HG03342 (cell line): ENCODE measurements around the gene ACAP3.
"Not testable (repeated sequence)": the region's sequence is repeated elsewhere in the genome, so short reads cannot be mapped to it uniquely, and the experiment has no call there.

ENCODE experiments used
- ATAC-seq: cut with Tn5 transposase; IDR thresholded peaks from one replicate; pipeline ENCODE4 v1.9.1; 2021; ENCODE audit warnings: mild to moderate bottlenecking, moderate library complexity; ENCODE audit not compliant: unreplicated experiment

ACAP3 gene

GRCh38 chr1:1248009-1248913, 59.5 kb downstream of the ACAP3 start:
- ATAC-seq: not testable (repeated sequence)

GRCh38 chr1:1247341-1247913, 60.3 kb downstream of the ACAP3 start:
- ATAC-seq: no peak

- no peak for ATAC-seq
Observed at GRCh38 chr1:1246577-1247340, 61.0 kb downstream of the ACAP3 start, which contains the start of gene C1QTNF12. Gene C1QTNF12 (minus strand): TSS chr1:1246722. CDS start chr1:1246690, 32 bp downstream.

DNA sequence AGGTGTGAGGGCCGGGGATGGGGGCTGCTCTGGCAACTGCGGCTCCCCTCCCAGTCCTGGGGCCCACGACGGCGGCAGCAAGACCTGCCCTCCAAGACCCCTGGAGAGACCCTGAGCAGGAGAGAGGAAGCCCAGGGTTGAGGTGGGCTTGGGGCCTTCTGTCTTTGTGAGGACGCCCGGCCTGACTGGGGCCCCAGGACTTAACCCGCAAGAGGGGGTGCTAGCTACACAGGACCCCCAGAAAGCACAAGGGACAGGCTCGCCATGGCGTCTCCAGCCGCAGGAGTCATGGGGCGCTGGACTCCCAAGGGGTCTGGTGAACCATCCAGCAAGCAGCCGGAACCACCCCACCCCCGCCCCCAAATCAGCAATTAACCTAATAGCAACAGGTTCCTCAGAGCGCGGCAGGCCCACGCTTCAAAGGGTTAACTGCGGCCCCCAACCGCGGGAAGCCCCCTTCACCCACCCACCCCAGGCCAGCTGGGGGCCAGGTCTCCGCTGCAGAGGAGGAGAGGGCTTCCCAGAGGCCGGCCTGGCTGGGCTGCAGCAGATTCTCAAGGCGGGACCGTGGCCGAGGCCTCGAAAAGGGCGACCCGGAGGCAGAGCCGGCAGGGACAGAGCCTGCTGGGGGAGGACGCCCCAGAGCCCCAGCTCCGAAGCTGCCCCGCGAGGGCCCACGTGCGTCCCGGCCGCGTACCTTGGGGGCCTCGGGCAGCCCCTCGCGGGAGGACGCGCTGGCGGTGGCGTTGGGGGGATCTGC, 61.7 kb downstream of the ACAP3 start:
- no peak for ATAC-seq

DNA sequence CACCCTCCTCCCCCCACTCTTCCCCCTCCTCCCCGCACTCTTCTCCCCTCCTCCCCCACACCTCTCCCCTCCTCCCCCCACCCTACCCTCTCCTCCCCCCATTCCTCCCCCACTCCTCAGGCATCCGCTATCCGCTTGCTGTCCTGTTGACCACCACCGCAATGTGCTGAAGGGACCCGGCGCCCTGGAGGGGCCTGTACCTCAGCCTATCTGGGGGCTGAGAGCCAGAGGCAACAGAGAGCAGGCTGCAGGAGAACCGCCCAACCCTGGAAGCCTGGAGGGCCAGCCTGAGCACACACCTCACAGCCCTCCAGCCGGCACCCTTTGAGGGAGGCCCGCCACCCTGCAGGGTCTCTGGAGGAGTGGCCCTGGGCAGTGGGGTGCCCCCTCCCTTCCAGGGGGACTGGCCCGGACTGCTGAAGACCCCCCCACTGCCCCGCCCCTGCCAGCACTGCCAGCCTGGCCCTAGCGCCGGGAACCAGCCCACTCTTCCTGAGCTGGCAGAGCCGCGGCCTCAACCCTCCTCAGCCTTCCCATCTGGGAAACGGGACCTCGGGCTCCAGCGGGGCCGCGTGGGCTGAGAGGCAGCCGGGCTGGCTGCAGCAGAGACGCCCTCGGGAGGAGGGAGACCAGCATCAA, 62.4 kb downstream of the ACAP3 start:
- no peak for ATAC-seq

DNA sequence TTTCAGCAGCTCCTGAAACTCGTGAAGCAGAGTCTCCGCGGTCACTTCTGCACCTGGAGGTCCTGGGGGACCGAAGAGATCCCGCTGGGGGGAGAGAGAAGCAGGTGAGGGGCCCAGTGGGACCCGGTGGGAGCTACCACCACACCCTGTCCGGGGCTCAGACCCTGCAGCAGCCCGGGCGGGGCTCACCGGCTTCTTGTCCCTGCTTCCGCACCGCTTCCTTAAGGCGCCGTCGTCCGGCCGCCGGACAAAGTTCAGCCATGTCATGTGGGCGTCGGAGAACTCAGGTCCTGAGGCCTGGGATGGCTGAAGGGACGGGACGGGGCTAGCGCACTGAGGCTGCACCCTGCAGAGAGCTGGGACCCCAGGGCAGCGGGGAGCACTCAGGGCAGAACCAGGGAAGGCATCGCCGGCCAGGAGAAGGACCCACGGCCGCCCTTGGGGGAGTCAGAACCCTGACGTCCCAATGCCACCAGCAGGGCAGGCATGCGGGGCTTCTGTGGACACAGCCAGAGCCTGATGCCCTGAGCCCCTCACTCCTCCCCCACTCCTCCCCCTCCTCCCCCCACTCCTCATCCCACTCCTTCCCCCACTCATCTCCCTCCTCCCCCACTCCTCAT, 63.4 kb downstream of the ACAP3 start:
- no peak for ATAC-seq

- no peak for ATAC-seq
Observed at GRCh38 chr1:1243807-1244191, 63.9 kb downstream of the ACAP3 start.

DNA sequence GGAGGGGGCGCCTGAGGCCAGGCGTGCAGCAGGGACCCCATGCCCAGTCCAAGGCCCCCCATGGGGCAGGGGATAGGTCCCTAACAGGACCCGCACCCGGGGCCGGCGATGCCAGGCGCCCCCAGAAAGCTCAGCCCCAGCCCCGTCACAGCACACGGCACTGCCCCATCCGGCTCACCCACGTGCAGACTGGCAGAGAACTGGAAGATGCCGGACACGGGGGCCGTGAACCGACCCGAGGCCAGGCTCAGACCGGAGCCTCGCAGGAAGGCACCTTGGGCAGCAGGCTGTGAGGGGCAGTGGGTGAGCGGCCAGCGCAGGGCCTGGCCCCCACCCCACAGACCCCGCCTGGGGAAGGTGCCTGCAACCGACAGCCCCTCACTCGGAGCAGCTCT, 64.5 kb downstream of the ACAP3 start:
- no peak for ATAC-seq

DNA sequence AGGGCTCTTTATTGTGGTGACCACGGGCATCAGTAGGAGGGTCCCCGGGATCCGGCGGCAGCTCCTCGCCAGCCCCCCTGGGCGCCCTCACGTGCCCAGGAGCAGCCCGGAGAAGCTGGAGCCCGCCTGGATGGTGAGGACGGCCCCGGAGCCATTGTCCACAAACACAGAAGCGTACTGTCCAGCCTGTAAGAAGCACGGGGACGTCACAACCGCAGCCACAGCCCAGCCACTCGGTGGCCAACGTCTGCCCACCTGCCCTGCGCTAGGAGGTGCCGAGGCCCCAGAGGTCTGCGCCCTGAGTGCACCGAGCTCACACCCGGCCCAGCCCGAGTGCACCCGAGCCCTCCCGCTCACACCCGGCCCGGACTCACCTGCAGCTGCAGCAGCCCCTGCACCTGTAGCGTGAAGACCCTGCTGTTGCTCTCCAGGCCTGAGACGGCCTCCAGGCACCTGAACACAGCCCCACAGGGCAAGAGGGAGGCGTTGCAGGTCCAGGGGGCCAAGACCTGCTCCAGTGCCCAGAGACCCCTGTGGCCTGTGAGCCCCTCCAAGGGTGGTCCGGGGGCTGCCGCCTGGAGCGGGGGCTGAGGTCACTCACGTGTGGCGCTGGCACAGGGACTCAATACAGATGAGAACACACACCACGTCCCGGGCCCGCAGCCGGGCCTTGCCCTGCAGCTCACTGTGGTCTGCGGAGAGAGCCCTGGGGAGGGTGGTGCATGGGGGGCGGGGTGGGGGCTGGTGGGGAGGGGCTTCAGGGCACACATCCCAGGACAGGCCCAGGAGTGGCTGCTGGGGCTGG, 65.1 kb downstream of the ACAP3 start:
- ATAC-seq: no peak
